ENCODE measurements around the gene RFX6. TPM values are rescaled to one million over a fixed set of nuclear protein-coding genes. Genes with fewer than 3 reads are reported as not detected.

The RFX6 gene
- total and polyA plus RNA-seq, 2 donors from 2014 or later = not detected

GRCh38 chr6:116866281-116866871 is 10.7 kb upstream of the RFX6 start:
- FAIRE-seq (no peak), DNase-seq (no peak)
- Histone ChIP-seq H3K9ac (ENCODE audit: low read length in 3 of 3) (no peak overlapping the region), H3K9me3 (ENCODE audit: control insufficient read depth in 2 of 3, insufficient read depth in 1 of 3, low read length in 3 of 3) (no peaks in the 10 kb centered on the region), H3K27ac (ENCODE audit: low read depth in 2 of 2, low read length in 2 of 2) (no peak overlapping the region), H3K27me3 (ENCODE audit: control insufficient read depth, insufficient read depth, low read length) (no peaks in the 10 kb centered on the region), H3K4me3 (ENCODE audit: low read length in 3 of 3) (no peak overlapping the region), H3K4me1 (ENCODE audit: control insufficient read depth in 2 of 3, insufficient read depth in 2 of 3, low read depth in 1 of 3, low read length in 3 of 3) (no peaks in the 10 kb centered on the region), H3K36me3 (ENCODE audit: control insufficient read depth in 2 of 3, insufficient read depth in 3 of 3, low read length in 3 of 3) (no peaks in the 10 kb centered on the region)
- intact Hi-C loops (cut with DNase I) = no loop called here
- no peak for TF ChIP-seq CTCF (IDR thresholded peaks at IDR 0.05; ENCODE audit: borderline replicate concordance, extremely low read depth, insufficient read depth)

GRCh38 chr6:116872771-116873170 is 4.3 kb upstream of the RFX6 start:
- no peak overlapping the region for H3K27ac ChIP-seq (ENCODE audit: low read depth in 2 of 2, low read length in 2 of 2)
- no peak overlapping the region for H3K4me3 ChIP-seq (ENCODE audit: low read length in 3 of 3)
- intact Hi-C loops (cut with DNase I) = no loop called here
- FAIRE-seq (no peak), DNase-seq (no peak)
- peaks cover 20% of the 10 kb centered on the region for H3K27me3 ChIP-seq (ENCODE audit: control insufficient read depth, insufficient read depth, low read length)
- no peaks in the 10 kb centered on the region for H3K4me1 ChIP-seq (ENCODE audit: control insufficient read depth in 2 of 3, insufficient read depth in 2 of 3, low read depth in 1 of 3, low read length in 3 of 3)
- H3K36me3 ChIP-seq (ENCODE audit: control insufficient read depth in 2 of 3, insufficient read depth in 3 of 3, low read length in 3 of 3) = no peaks in the 10 kb centered on the region
- H3K9me3 ChIP-seq (ENCODE audit: control insufficient read depth in 2 of 3, insufficient read depth in 1 of 3, low read length in 3 of 3) = no peaks in the 10 kb centered on the region
- no peak for TF ChIP-seq CTCF (IDR thresholded peaks at IDR 0.05; ENCODE audit: borderline replicate concordance, extremely low read depth, insufficient read depth)
- no peak overlapping the region for H3K9ac ChIP-seq (ENCODE audit: low read length in 3 of 3)

GRCh38 chr6:116876107-116876506 is 935 bp upstream of the RFX6 start:
- TF ChIP-seq CTCF (IDR thresholded peaks at IDR 0.05; ENCODE audit: borderline replicate concordance, extremely low read depth, insufficient read depth) = no peak
- Histone ChIP-seq H3K36me3 (ENCODE audit: control insufficient read depth in 2 of 3, insufficient read depth in 3 of 3, low read length in 3 of 3) (no peaks in the 10 kb centered on the region), H3K4me3 (ENCODE audit: low read length in 3 of 3) (no peak overlapping the region), H3K9me3 (ENCODE audit: control insufficient read depth in 2 of 3, insufficient read depth in 1 of 3, low read length in 3 of 3) (no peaks in the 10 kb centered on the region), H3K27me3 (ENCODE audit: control insufficient read depth, insufficient read depth, low read length) (peaks cover 24% of the 10 kb centered on the region), H3K27ac (ENCODE audit: low read depth in 2 of 2, low read length in 2 of 2) (no peak overlapping the region), H3K9ac (ENCODE audit: low read length in 3 of 3) (no peak overlapping the region), H3K4me1 (ENCODE audit: control insufficient read depth in 2 of 3, insufficient read depth in 2 of 3, low read depth in 1 of 3, low read length in 3 of 3) (no peaks in the 10 kb centered on the region)
- intact Hi-C loops (cut with DNase I) = no loop called here
- DNase-seq = no peak
- FAIRE-seq = no peak

- Histone ChIP-seq H3K27me3 (ENCODE audit: control insufficient read depth, insufficient read depth, low read length) (peaks cover 24% of the 10 kb centered on the region), H3K36me3 (ENCODE audit: control insufficient read depth in 2 of 3, insufficient read depth in 3 of 3, low read length in 3 of 3) (no peaks in the 10 kb centered on the region), H3K4me1 (ENCODE audit: control insufficient read depth in 2 of 3, insufficient read depth in 2 of 3, low read depth in 1 of 3, low read length in 3 of 3) (no peaks in the 10 kb centered on the region), H3K9ac (ENCODE audit: low read length in 3 of 3) (no peak overlapping the region), H3K4me3 (ENCODE audit: low read length in 3 of 3) (no peak overlapping the region), H3K9me3 (ENCODE audit: control insufficient read depth in 2 of 3, insufficient read depth in 1 of 3, low read length in 3 of 3) (no peaks in the 10 kb centered on the region), H3K27ac (ENCODE audit: low read depth in 2 of 2, low read length in 2 of 2) (no peak overlapping the region)
- TF ChIP-seq CTCF (IDR thresholded peaks at IDR 0.05; ENCODE audit: borderline replicate concordance, extremely low read depth, insufficient read depth) = no peak
- DNase-seq (peak in 2 of 5 donors; percentile 2 to 30), FAIRE-seq (no peak)
- intact Hi-C loops (cut with DNase I) = no loop called here
Observed at GRCh38 chr6:116877743-116878142, 701 bp downstream of the RFX6 start.

Data from kidney (tissue), 14 donors.